ENCODE results near the gene PAQR8.

PAQR8 gene

DNA sequence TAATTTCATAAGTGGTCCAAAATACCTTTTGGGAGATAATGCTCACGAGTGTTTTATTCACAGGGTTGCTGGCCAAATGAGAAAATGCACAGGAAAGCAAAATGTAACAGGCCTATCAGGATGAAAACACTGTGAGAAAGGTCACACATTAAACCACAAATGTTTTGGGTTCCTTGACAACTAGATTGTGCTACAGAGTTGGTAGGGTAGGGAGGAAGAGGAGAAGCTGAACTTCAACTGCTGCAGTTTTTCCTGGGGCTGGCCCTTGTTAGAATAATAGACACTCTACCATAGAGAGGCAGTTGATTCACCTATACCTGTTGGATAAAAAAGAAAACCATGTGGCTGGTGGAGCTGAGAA is 28.1 kb upstream of the PAQR8 start:
- no peak overlapping the region for H3K4me3 ChIP-seq (ENCODE audit: low read depth, low read length)
- TF ChIP-seq, protein P1, sequence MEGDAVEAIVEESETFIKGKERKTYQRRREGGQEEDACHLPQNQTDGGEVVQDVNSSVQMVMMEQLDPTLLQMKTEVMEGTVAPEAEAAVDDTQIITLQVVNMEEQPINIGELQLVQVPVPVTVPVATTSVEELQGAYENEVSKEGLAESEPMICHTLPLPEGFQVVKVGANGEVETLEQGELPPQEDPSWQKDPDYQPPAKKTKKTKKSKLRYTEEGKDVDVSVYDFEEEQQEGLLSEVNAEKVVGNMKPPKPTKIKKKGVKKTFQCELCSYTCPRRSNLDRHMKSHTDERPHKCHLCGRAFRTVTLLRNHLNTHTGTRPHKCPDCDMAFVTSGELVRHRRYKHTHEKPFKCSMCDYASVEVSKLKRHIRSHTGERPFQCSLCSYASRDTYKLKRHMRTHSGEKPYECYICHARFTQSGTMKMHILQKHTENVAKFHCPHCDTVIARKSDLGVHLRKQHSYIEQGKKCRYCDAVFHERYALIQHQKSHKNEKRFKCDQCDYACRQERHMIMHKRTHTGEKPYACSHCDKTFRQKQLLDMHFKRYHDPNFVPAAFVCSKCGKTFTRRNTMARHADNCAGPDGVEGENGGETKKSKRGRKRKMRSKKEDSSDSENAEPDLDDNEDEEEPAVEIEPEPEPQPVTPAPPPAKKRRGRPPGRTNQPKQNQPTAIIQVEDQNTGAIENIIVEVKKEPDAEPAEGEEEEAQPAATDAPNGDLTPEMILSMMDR (IDR thresholded peaks at IDR 0.05; ENCODE audit: insufficient read depth, low read depth, low read length, missing control alignments): no peak
- no peak for DNase-seq (ENCODE audit: low read depth)

DNA sequence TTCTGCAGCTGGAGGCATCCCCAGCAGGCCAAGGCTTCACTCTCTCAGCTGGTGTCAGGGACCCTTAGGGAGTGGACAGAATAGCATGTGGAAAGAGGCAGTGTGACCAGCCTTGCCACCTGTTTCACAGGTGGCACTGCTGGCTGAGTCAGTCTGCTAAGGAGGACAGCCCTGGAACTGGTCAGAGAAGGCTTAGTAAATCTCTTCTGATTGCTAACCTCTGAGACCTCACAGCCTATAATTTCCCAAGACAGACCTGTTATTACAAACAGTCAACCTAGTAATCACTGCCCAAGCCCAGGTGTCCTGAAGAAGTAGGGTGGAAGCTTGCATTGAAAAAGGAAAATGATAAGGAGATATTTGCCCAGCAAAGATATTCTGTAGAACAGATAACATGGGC is 26.4 kb upstream of the PAQR8 start:
- no peak overlapping the region for H3K4me3 ChIP-seq (ENCODE audit: low read depth, low read length)
- TF ChIP-seq, protein P1 (IDR thresholded peaks at IDR 0.05; ENCODE audit: insufficient read depth, low read depth, low read length, missing control alignments): no peak
- DNase-seq (ENCODE audit: low read depth): no peak

DNA sequence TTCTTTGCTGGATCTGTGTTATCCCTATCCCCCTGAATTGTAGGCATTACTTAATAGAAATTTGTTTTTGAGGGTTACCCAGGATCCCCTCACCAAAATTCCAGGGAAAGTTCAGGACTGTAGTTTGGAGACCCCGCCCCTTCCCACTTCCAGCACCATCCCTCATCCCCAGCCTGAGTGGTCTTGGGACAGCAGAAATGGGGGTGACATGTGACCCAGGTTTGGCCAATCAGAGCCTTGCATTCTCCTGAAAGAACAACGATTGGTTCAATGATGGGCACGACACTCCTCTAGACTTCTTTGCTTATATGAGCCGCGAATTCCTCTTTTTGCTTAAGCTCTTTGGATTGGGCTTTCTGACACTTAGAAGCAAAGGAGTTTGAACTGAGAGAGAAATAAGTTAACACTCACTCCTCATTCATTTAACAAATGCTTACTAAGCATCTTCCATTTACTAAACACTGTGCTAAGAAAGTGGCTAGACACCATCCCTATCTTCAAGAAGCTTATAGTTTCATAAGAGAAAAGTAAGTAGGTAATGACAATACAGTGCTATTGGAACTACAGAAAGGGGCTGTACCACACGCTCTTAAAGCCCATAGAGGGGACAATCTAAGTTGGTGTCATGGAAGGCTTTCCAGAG is 24.9 kb upstream of the PAQR8 start:
- DNase-seq (ENCODE audit: low read depth): no peak
- H3K4me3 ChIP-seq (ENCODE audit: low read depth, low read length): no peak overlapping the region
- TF ChIP-seq, protein P1 (IDR thresholded peaks at IDR 0.05; ENCODE audit: insufficient read depth, low read depth, low read length, missing control alignments): no peak

DNA sequence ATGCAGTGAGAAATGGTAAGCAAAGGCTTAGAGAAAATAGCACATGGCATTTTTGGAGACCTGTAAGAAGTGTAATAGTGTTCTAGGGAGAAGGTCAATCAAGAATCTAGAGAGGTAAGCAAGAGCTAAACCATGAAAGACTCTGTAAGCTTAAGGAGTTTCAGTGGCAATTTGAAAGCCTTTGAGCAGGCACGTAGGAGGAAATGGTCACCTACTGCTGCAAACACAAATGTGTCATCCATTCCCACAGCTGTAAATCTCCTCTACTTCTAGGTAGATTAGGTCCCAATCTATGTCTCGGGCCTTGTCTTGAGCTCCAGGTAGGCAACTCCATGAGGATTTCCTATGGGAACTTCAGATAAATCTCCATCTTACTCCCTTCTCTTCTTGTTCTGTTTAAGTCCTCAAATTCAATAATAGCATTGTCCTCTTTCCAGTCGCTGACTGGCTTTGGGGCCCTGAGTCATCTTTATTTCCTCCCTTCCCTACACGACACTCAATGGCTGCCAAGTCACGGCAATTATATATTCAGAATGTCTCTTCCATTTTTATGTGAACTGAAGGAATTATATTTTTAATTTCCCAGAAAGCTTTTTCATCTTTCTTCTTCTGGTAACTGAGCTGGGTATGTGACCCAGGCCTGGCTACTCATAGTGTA is 24.2 kb upstream of the PAQR8 start:
- no peak overlapping the region for H3K4me3 ChIP-seq (ENCODE audit: low read depth, low read length)
- peak; percentile 61 for DNase-seq (ENCODE audit: low read depth)
- TF ChIP-seq, protein P1 (IDR thresholded peaks at IDR 0.05; ENCODE audit: insufficient read depth, low read depth, low read length, missing control alignments): no peak

DNA sequence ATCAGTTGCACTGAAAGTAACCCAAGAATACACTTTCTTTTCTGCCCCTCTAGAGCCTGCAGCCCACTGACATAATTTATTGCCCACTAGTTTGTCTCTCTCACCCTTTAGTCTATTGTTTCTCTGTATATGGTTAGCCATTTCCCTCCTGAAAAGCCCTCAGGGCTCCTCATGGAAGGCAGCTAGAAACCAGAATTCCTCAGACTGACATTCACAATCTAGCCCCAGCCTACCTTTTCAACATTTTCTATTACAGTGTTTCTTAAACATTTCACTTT is 21.4 kb upstream of the PAQR8 start:
- no peak overlapping the region for H3K4me3 ChIP-seq (ENCODE audit: low read depth, low read length)
- DNase-seq (ENCODE audit: low read depth): no peak
- TF ChIP-seq, protein P1 (IDR thresholded peaks at IDR 0.05; ENCODE audit: insufficient read depth, low read depth, low read length, missing control alignments): no peak

DNA sequence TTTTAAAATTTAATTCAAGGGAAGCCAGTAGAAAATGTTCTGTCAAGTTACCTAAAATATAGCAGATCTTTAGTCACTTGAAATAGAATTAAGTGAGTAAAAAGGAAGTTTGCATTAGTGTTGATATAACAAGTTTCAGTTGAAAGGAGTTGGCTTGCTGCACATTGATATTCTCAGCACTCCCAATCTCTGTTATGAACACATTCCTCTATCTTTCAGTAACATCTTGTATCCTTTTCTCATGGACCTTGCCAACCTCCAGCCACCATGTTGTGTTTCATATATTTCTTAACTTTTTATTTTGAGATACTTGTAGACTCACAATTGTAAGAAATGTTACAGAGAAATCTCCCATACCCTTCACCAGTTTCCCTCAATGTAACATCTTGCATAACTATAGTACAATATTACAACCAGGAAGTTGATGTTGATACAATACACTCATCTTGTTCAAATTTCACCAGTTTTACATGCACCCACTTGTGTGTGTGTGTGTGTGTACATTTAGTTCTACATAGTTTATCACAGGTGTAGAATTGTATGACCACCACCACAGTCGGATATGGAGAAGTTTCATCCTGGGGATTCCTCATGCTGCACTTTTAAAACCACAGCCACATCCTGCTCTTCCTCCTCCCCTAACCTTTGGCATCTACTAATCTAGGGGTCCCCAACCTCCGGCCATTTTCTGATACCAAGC is 20.2 kb upstream of the PAQR8 start:
- DNase-seq (ENCODE audit: low read depth): no peak
- TF ChIP-seq, protein P1 (IDR thresholded peaks at IDR 0.05; ENCODE audit: insufficient read depth, low read depth, low read length, missing control alignments): no peak

More for the DNA sequence above, 20.2 kb upstream of the PAQR8 start:
- H3K4me3 ChIP-seq (ENCODE audit: low read depth, low read length): no peak overlapping the region

Data from GM12865 (cell line).